Right ventricle myocardium inferior (tissue), 1 donor: ENCODE data around the gene HOXA10. TPM values are rescaled to one million over a fixed set of nuclear protein-coding genes. Genes with fewer than 3 reads are reported as not detected.
A peak's percentile ranks its signal among the peaks of the same experiment; 100 is the strongest.

Experiments used
- ATAC-seq: fragments of 200-7000 bp; cut with Tn5 transposase; one replicate; pipeline ENCODE4 v1.9.1; 2020; ENCODE audit warnings: mild to moderate bottlenecking, moderate library complexity
- DNase-seq: peaks from one replicate; pipeline ENCODE4 v3.0.0; 2021; ENCODE audit errors: missing footprints
- intact Hi-C: fragments of 100-400 bp; cut with DNase I; formaldehyde crosslinking; loops from one replicate; pipeline ENCODE4 v1.11.0; 2022
- total RNA-seq: library from RNA; stranded (reverse); fragmentation: NEBNext Ultra II Directional; extraction: Animal tissue kit (Norgen Biotek cat#: 25700); gene quantifications from one replicate; pipeline ENCODE4 v1.2.1, GENCODE V29; 2021
- donor health status: DM: no; HTN: yes; CAD: no; lungs with severe emphysema.

The HOXA10 gene
- total RNA-seq, 1 donor from 2014 or later = not detected

GRCh38 chr7:27162561-27163287 lies 11.4 kb downstream of the HOXA10 start:
- intact Hi-C loops = loop anchor here (5.0 to 10.0 kb wide), 2 partner anchors 795 to 1278 kb away; no protein-coding TSS in a partner anchor
- ATAC-seq (no peak), DNase-seq (no peak)

DNA sequence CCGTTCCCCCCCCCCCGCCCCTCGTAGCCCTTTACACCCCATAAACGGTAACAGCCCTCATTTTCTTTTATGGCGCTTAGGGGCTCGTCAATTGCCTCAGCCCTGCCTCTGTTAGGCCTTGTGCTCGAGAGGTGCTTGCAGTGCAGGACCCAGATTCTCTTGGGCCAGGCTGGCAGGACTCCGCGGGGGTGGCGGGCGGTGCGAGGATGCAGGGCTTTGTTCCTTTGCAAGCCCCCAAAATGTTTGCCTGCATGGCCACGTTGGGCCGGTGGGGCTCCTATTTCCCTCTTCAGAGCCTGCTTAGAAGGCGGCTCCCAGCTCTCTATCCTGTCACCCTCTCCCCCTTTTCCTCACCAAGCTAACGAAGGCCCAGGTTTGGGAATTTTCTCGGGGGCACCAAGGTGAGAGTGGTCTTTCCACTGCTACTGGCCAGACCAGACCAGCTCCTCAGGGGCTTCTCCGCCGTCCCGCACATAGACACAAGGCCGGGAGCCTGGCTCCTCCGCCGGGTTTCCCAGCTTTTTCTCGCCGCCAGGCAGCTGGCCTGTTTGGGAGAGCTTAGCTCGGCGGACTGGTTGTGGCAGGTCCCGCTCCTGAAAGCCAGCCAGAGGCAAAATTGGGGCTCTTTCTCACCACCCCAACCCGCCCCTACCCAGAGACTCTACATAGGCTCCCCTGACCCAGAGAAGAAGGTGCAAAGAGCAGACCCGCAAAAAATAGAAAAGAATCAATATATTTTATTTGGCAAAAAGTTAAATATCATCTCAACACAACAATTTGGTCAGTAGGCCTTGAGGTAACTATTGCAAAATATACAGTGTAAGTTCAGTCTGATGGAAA lies 12.2 kb downstream of the HOXA10 start:
- intact Hi-C loops = loop anchor here (2.0 to 10.0 kb wide), 3 partner anchors 479 to 1277 kb away; no protein-coding TSS in a partner anchor
- DNase-seq (peak; percentile 33), ATAC-seq (no peak)

GRCh38 chr7:27161214-27161720 lies 12.9 kb downstream of the HOXA10 start:
- DNase-seq = peak; percentile 82
- intact Hi-C loops = loop anchor here (2.0 to 10.0 kb wide), 3 partner anchors 478 to 1276 kb away; no protein-coding TSS in a partner anchor
- peak; percentile 17 for ATAC-seq

DNA sequence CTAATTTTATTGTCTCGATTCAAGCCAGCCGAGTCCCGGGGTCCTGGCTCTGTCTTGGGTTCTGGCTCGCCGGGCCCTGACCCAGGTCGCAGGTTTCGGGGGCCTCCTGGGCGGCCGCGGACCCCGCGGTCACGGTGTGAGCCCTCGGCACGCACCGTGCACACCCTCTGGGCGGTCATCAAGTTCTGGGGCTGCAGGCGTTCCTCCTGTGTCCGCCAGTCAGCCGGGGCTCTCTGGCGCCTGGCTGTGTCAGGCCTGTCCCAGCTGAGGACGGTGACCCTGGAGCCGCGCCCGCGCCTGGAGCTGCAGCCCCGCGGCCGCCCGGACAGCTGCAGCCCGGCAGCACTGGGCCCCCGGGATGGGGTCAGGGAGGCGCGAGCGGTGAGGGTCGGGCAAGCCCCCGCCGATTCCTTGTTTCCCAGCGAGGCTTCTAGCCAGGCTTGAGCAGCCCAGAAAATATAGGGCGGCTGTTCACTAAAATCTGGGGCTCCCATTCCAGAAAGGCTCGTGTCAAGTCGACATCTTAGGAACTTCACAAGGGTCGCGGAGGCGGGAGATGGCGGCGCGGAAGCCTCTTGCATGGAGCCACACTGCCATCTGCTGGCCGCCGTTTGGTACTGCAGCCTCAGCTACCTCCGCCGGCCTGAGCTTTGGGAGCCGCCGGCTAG lies 13.4 kb downstream of the HOXA10 start:
- DNase-seq = peak; percentile 94
- intact Hi-C loops = loop anchor here (2.0 to 10.0 kb wide), 3 partner anchors 478 to 1276 kb away; no protein-coding TSS in a partner anchor
- peak; percentile 81 for ATAC-seq

DNA sequence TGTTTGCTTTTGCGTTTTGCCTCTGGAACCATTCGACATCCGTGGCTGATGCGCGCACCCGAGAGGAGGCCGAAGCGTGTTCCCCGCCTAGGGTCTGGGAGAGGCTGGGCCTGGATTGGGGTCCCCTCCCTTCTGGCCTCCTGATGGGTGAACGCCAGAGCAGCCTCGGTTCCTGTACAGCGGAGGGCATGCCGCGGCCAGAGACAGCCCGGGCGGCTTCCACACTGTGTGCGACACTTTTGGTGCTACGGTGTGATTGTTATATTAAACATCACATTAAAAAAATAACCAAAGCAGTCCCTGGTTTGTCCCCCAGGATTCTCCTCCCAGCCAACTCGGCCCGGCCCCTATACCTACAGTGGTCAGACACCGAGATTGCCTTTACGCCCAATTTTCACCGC lies 14.0 kb downstream of the HOXA10 start:
- ATAC-seq (no peak), DNase-seq (peak; percentile 71)
- intact Hi-C loops = loop anchor here (2.0 to 10.0 kb wide), 3 partner anchors 477 to 1275 kb away; no protein-coding TSS in a partner anchor

- intact Hi-C loops = loop anchor here (2.0 to 10.0 kb wide), 3 partner anchors 477 to 1275 kb away; no protein-coding TSS in a partner anchor
- DNase-seq = peak; percentile 50
- ATAC-seq = no peak
These were observed 14.6 kb downstream of the HOXA10 start for GRCh38 chr7:27159266-27160144.

DNA sequence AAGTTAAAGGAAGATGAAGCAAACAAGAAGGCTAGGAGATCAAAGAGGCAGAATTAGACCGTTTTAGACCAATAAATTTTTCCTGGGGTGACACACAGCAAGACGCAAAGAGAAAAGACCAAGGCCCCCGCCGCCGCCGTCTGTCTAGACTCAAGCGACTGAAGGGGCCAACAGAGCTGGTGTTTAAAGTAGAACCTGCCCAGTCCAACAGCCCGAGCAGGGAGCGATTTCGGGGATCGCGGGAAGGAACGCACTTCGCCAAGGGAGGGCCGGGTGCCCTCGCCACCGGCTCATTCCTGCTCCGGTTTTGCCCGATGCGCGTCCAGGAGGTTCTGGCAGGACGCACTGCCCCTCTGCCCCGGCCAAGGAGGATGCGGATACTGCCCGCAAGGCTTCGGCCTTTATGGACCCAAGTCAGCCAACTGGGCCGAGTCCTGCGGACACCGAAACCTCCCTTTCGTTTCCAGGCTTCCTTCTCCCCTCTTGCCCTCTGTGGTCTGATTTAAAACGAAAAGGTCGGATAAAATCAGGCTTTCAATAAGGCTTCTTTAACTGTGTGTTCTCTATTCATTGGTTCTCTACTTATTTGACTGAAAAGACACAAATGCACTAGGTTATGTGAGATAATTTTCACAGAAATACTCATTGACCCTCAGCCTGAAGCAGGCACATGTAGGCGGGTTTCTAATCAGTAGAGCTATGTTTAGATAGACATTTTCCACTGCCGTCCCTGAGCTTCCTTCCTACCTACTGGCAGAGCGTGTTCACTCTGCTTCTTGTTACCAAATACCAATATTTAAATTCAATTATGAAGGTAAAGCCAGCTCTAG lies 15.5 kb downstream of the HOXA10 start:
- DNase-seq = peak; percentile 50
- intact Hi-C loops = no loop called here
- no peak for ATAC-seq

DNA sequence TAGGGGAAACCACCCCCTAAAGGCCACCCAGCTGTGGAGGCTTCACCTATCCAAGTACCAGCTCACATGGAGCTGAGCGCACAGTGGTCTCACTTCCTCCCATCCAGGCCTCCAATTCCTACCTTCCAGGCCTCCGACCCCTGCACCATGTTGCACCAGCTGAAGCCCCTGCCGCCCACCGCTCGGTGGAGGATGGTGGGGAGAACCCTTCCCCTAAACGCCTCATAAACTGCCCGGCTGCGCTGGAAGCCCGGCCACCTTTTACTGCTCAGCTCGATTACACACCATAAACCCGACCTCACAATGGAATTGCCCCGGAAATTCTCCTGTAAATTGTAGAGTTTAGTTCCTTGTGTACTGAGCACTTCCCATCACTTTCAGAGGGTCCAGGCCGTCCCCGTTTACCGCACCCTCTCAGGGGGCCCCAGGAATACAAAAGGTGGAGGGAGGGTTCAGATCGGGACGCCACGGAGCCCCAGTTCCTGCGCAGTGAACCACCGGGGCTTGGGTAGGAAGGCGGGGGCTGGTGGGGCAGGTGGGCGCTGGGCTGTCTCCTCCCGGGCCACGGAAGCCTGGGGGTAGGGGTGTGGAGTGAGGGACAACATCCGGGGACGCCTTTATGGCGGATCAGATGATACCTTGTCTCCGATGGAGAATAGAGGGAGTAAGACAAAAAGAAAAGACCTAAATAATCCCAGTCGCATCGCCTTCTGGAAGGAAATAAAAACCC lies 16.3 kb downstream of the HOXA10 start:
- DNase-seq = peak; percentile 35
- intact Hi-C loops = no loop called here

DNA sequence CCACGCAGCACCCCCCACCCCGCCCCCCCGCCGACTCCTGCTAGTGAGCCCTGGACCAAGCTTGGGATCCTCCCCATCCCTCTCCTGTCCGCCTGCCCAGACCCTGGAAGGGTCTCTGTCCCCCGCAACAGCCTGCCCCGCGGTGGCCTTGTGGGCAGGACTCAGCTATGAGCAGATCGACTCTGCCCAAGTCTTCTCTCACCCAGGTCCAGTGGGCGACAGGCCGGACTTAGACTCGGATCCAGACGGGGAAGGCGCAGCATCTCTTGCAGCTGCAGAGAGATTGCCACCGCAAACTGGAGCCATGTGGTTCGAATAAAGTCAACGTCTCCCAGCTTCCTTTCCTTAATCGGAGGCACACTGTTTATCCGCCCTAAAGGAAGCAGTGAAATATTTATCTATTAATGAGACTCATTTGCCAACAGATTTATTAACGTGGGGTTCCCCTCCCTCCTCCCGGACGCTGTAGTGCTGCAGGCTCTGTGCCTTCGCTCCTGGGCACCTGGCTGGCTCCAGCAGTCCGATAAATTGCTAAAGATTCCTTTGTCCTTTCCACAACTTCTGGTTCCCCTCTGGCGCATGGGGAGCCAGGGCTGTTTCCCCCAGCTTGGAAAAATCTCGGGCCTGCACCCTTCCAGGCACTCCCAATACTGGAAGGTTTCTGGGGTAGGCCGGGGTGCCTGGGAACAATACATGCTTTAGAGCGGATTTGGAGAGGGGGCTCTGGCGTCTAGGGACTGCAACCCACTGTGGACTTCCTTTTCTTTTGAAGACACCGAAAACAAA lies 17.0 kb downstream of the HOXA10 start:
- ATAC-seq (no peak), DNase-seq (peak; percentile 11)
- intact Hi-C loops = no loop called here

More for the DNA sequence above, 16.3 kb downstream of the HOXA10 start:
- ATAC-seq = no peak

DNA sequence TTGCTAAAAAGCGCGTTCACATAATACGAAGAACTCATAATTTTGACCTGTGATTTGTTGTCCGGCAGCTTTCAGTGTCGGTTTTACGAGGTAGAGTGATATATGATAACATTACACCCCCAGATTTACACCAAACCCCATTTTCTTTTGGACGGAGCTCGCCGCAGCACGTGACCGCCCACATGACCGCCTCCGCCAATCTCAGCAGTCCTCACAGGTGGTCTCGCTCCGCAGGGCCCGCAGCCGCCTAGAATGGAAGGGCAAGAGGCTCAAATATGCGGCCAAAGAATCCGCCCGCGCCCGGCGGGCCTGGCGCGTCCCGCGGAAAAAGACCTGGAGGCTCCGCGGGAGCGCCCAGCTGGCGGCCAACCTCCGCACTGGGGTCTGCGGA lies 17.6 kb downstream of the HOXA10 start, which contains the start of gene HOXA7:
TSS of gene HOXA7 (minus strand) at position 168 of the 391 bp plus-strand sequence. CDS start at position 38, 130 bp downstream.
- no peak for DNase-seq
- ATAC-seq = no peak
- intact Hi-C loops = no loop called here

DNA sequence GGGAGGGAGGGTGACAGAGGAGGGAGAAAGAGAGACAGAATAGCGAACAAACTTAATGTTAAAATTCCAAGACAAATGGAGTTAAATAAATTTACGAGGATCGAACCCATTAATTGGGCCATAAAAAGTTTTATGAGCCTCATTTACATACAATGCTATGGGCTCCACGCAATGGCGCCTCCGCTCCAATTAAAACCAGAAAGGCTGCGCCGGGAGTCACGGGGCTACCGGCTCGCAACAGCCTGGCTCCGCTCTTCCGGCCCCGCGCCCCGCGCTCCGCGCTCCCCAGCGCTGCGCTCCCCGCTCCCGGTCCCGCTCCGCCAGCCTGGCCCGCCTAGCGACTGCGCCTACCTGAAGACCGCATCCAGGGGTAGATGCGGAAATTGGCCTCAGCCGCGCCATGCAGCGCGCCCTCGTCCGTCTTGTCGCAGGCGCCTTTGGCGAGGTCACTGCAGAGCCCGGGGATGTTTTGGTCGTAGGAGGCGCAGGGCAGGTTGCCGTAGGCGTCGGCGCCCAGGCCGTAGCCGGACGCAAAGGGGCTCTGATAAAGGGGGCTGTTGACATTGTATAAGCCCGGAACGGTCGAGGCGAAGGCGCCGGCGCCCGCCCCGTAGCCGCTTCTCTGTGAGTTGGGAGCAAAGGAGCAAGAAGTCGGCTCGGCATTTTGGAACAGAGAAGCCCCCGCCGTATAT lies 18.2 kb downstream of the HOXA10 start:
- ATAC-seq (no peak), DNase-seq (peak; percentile 62)
- intact Hi-C loops = no loop called here

DNA sequence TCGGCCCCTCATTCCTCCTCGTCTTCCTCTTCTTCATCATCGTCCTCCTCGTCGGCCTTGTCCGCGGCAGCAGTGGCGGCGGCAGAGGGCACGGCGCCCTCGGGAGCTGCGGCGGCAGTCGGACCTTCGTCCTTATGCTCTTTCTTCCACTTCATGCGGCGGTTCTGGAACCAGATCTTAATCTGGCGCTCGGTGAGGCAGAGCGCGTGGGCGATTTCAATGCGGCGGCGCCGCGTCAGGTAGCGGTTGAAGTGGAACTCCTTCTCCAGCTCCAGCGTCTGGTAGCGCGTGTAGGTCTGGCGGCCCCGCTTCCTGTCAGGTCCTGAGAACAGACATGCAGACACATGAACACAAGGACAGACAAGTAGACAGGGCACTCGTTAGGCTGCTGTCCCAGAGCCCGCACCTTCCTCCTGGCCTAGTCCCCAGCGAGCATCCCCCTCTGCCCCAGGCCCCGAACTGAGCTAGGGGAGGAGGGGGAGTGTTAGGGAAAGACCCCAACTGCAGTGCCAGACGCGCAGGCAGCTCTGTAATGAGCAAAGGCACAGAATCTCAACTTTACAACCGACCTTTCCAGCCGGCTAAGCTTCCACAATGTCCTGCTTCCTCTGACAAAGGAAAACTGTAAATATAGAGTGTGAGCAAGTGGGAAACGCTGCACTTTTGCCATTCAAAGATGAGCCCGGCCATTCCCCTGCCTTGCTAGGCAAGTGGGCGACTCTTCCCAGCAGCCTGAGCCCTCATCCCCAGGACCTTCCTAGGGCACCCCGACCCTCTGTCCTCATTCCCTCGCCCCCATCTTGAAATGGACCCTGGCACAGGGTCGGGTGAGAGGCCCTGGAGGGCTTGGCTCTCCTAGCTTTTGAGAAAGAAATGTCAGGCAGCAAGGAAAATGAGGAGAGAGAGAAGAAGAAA lies 19.0 kb downstream of the HOXA10 start:
- intact Hi-C loops = no loop called here
- ATAC-seq = no peak
- peak; percentile 37 for DNase-seq

DNA sequence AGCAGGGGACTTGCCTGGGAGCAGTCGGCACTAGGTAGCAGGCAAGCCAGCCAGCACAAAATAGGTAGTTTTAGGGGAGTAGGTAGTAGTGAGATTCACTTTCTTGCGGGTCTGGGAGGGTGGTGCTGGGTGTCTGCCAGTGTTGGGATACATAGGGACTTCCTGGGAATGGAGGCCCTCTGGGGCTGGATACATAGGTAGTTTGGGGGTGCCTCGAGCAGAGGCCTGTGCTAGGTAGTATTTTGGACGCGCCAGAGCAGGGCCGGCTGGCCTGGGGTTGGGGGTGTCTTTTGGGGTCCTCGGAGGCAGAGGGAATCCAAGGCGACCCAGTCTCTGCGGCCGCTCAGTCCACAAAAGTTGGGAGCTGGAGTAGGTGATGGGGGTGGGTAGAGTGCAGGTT lies 19.8 kb downstream of the HOXA10 start:
- intact Hi-C loops = no loop called here
- ATAC-seq = no peak
- DNase-seq = peak; percentile 32

- ATAC-seq = no peak
- DNase-seq = no peak
- intact Hi-C loops = no loop called here
These were observed 20.6 kb downstream of the HOXA10 start for GRCh38 chr7:27153526-27153925.
